ENCODE data around the gene NYAP2. TPM values are rescaled to one million over a fixed set of nuclear protein-coding genes. Genes with fewer than 3 reads are reported as not detected.

Gene NYAP2
- total and polyA plus RNA-seq, 2 experiments from 2014 or later = not detected

DNA sequence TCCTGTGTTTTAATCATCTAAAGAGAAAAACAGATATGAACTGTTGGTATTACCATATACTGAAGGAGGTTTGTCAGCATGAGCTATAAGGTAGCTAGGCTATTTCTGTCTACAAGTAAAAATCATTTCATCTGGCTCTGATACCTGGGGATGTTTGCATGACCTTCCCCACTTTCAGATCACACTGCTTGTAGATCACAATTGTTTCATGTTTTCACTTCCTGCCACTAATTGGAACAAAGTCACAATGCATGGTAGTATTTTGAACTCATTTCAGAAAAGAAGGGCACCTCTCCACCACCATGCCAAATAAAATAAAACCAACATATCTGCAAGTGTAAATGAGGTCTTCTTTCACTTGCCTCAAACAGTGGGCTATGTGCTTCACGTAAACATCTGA lies 37.8 kb downstream of the NYAP2 start:
- no peaks in the 10 kb centered on the region for H3K27me3 ChIP-seq
- no peaks in the 10 kb centered on the region for H3K36me3 ChIP-seq
- no peak overlapping the region for H3K4me3 ChIP-seq
- DNase-seq (ENCODE audit: low read depth in 1 of 2, low spot score in 1 of 2) = no peak
- H3K9me3 ChIP-seq (ENCODE audit: low read depth) = no peaks in the 10 kb centered on the region
- no peaks in the 10 kb centered on the region for H3K4me1 ChIP-seq (ENCODE audit: low read depth)
- TF ChIP-seq, protein P1, sequence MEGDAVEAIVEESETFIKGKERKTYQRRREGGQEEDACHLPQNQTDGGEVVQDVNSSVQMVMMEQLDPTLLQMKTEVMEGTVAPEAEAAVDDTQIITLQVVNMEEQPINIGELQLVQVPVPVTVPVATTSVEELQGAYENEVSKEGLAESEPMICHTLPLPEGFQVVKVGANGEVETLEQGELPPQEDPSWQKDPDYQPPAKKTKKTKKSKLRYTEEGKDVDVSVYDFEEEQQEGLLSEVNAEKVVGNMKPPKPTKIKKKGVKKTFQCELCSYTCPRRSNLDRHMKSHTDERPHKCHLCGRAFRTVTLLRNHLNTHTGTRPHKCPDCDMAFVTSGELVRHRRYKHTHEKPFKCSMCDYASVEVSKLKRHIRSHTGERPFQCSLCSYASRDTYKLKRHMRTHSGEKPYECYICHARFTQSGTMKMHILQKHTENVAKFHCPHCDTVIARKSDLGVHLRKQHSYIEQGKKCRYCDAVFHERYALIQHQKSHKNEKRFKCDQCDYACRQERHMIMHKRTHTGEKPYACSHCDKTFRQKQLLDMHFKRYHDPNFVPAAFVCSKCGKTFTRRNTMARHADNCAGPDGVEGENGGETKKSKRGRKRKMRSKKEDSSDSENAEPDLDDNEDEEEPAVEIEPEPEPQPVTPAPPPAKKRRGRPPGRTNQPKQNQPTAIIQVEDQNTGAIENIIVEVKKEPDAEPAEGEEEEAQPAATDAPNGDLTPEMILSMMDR (IDR thresholded peaks at IDR 0.05; ENCODE audit: low read depth, low read length) = no peak
- no peak overlapping the region for H3K27ac ChIP-seq

DNA sequence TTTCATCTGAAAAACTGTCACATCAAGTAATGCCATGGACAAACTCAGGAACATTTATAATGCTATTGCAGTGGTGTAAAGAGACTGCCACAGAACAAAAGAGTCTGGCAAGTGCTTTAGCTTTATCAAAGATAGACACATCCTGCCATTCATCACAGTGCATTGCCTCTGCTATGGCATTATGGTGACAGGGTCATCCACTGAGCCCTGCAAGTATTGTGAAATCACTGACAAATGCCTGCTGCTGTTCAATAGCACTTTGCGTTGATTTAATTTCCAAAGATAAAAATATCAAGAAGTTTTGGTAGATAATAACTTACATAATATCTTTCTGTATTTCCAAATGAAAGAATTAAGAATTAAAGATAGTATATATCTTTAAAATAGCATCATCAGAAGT lies 38.7 kb downstream of the NYAP2 start:
- TF ChIP-seq, protein P1 (IDR thresholded peaks at IDR 0.05; ENCODE audit: low read depth, low read length) = no peak
- H3K27ac ChIP-seq = no peak overlapping the region
- no peak for DNase-seq (ENCODE audit: low read depth in 1 of 2, low spot score in 1 of 2)
- H3K4me1 ChIP-seq (ENCODE audit: low read depth) = no peaks in the 10 kb centered on the region
- H3K4me3 ChIP-seq = no peak overlapping the region
- no peaks in the 10 kb centered on the region for H3K36me3 ChIP-seq
- H3K27me3 ChIP-seq = no peaks in the 10 kb centered on the region
- H3K9me3 ChIP-seq (ENCODE audit: low read depth) = no peaks in the 10 kb centered on the region

DNA sequence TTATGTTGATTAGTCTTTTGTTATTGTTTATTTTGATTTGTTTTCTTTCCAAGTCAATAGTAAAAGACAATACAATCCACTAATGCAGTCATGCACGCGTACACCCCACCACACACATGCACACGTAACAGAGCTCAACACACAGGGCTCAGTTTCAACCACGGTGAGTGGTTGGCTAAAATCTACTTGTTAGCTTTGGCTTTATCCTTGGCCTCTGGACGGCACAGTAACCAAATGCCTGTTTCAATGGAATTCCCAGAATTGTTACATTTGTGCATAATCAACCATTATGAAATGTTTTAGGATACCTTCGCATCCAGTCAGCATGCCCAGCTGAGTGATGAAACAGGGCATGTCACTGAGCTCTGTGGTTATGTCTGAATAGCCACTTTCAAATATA lies 53.2 kb downstream of the NYAP2 start:
- H3K4me3 ChIP-seq = no peak overlapping the region
- DNase-seq (ENCODE audit: low read depth in 1 of 2, low spot score in 1 of 2) = no peak
- TF ChIP-seq, protein P1 (IDR thresholded peaks at IDR 0.05; ENCODE audit: low read depth, low read length) = no peak

DNA sequence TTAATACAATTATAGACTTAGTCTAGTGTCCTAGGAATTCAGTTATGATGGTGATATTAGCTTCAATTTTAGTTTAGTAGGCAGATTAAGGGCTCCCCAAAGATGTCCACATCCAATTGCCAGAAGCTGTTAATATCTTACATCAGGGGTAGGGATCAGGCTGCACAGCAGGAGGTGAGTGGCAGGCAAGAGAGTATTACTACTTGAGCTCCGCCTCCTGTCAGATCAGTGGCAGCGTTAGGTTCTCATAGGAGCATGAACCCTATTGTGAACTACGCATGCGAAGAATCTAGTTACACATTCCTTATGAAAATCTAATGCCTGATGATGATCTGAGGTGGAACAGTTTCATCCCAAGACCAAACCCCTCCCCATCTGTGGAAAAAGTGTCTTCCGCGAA lies 54.9 kb downstream of the NYAP2 start:
- TF ChIP-seq, protein P1 (IDR thresholded peaks at IDR 0.05; ENCODE audit: low read depth, low read length) = no peak
- no peaks in the 10 kb centered on the region for H3K36me3 ChIP-seq
- DNase-seq (ENCODE audit: low read depth in 1 of 2, low spot score in 1 of 2) = no peak

More for the DNA sequence above, 53.2 kb downstream of the NYAP2 start:
- Histone ChIP-seq H3K27ac (no peak overlapping the region), H3K36me3 (no peaks in the 10 kb centered on the region), H3K27me3 (no peaks in the 10 kb centered on the region), H3K4me1 (ENCODE audit: low read depth) (no peaks in the 10 kb centered on the region), H3K9me3 (ENCODE audit: low read depth) (no peaks in the 10 kb centered on the region)

DNA sequence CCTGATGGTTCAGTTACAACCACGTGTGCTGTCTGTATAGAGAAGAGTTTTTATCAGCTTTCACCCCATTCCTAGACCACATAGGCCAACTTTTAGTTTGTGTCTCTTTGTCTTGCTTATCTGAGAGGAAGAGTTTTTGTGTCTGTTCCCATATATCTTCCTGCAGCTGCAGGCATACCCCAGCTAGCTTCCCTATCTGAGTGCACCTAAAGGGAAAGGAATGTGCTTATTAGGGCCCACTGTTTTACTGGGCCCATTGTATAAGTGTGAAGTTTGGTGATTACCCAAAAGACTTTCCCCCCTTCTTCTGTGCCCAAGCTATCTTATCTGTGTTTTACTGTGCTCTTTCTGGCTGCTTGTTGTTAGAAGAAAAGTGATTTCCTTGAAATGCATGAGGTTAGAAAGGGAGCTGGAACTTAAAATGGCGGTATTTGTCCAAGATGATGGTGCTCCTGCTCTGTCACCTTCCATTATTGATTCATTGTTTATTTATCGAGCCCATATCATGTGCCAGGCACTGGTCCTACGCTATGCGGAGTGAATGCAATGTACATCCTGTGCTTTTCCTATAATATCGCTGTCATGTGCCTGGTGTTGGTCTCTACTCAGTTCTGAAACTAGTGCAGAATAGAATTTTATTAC lies 57.2 kb downstream of the NYAP2 start:
- H3K36me3 ChIP-seq = no peaks in the 10 kb centered on the region
- no peaks in the 10 kb centered on the region for H3K27me3 ChIP-seq
- H3K9me3 ChIP-seq (ENCODE audit: low read depth) = no peaks in the 10 kb centered on the region
- H3K27ac ChIP-seq = no peak overlapping the region
- TF ChIP-seq, protein P1 (IDR thresholded peaks at IDR 0.05; ENCODE audit: low read depth, low read length) = no peak
- H3K4me1 ChIP-seq (ENCODE audit: low read depth) = no peaks in the 10 kb centered on the region
- no peak overlapping the region for H3K4me3 ChIP-seq
- DNase-seq (ENCODE audit: low read depth in 1 of 2, low spot score in 1 of 2) = no peak

More for the DNA sequence above, 54.9 kb downstream of the NYAP2 start:
- Histone ChIP-seq H3K27ac (no peak overlapping the region), H3K4me3 (no peak overlapping the region), H3K9me3 (ENCODE audit: low read depth) (no peaks in the 10 kb centered on the region), H3K4me1 (ENCODE audit: low read depth) (no peaks in the 10 kb centered on the region), H3K27me3 (no peaks in the 10 kb centered on the region)

Data from cardiac muscle cell (in vitro differentiated cells and primary cell).